H1 (cell line): Measurements from ENCODE around the gene CCDC12. TPM values are rescaled to one million over a fixed set of nuclear protein-coding genes. Genes with fewer than 3 reads are reported as not detected.

Experiments
- CREB1 ChIP-seq: IDR thresholded peaks from 2 replicates; pipeline ENCODE4 v1.6.1; 2012; ENCODE audit warnings: inconsistent platforms
- RAD21 ChIP-seq, 2 experiments: IDR thresholded peaks in 1 of 2; conservative IDR thresholded peaks in 1 of 2; 2 replicates each; pipeline ENCODE4 v1.6.1; 2011; ENCODE audit warnings: low read depth in 2 of 2, low read length in 2 of 2, improper control_type of control experiment in 1 of 2, inconsistent platforms in 1 of 2, mild to moderate bottlenecking in 1 of 2, moderate library complexity in 1 of 2
- SP4 ChIP-seq: IDR thresholded peaks from 2 replicates; pipeline ENCODE4 v1.6.1; 2012; ENCODE audit warnings: low read length, inconsistent platforms
- polyA plus RNA-seq, 7 experiments: library from polyadenylated mRNA; depleted of rRNA in 3 of 7; stranded (reverse) in 5 of 7; unstranded in 2 of 7; fragments of >200 nt in 5 of 7; fragments of 200-250 nt in 2 of 7; gene quantifications; 1 replicate in 5 of 7; 2 replicates in 1 of 7; 4 replicates in 1 of 7; pipeline versions ENCODE4 v1.2.1 to v1.2.3, GENCODE V29; 2011 to 2013; ENCODE audit warnings: missing spikeins in 2 of 7, mixed read lengths in 2 of 7
- total RNA-seq: library from RNA; stranded (reverse); fragmentation: NEBNext Ultra II Directional; extraction: Animal tissue kit (Norgen Biotek cat#: 25700); gene quantifications from 2 replicates; pipeline ENCODE4 v1.2.1, GENCODE V29; 2021

CCDC12 gene
- total and polyA plus RNA-seq, 2 of the 8 experiments (the other 6 are each of a cell fraction or from before 2014, with no cell fraction given) = 29.5 to 41.3 TPM

DNA sequence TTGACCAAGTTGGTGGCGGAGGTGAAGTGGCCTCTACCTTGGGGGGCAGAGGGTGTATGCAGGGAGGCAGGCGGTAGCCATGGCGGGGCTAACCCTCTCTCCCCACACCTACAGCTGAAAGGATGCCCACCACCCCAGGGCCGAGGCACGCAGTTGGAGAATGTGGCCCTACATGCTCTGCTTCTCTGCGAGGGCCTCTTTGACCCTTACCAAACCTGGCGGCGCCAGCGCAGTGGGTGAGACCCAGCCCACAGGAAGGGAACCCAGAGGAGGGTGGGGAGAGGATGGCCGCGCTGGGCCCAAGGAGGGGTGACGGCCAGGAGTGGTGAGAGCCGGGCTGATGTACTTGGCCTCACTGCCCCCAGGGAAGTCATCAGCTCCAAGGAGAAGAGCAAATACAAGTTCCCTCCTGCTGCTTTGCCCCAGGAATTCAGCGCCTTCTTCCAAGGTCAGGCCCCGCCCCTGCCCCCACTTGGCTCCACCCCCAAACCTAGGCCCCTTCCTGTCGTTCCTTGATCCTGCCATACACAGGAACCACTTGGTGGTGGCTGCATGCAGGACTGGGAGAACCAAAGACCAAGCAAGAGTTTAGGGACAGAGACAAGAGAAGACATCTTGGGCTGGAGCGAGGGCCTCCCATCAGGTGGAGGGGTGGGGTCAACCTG lies 12.7 kb upstream of the CCDC12 start (continued):
- no peak for TF ChIP-seq RAD21 (IDR thresholded peaks at IDR 0.05 in 1 of 2, conservative IDR thresholded peaks at IDR 0.05 in 1 of 2; ENCODE audit: low read depth in 2 of 2, low read length in 2 of 2)
- TF ChIP-seq CREB1 = no peak
- no peak for TF ChIP-seq SP4
